Kidney (tissue), 14 donors: ENCODE measurements around the gene ALG6. TPM values are rescaled to one million over a fixed set of nuclear protein-coding genes. Genes with fewer than 3 reads are reported as not detected.
A peak's percentile ranks its signal among the peaks of the same experiment; 100 is the strongest.

Experiments used
- DNase-seq, 5 donors: peaks; one replicate each; pipeline ENCODE4 v3.0.0-alpha.2; 2013 to 2020
- FAIRE-seq: peaks from 2 replicates; lab custom pipeline; 2012; peaks lifted over from hg19 to GRCh38; lab: Jason Lieb, UNC
- H3K27ac ChIP-seq, 2 donors: one replicate each; pipeline ENCODE4 v1.7.0; 2013; ENCODE audit warnings: low read depth in 2 of 2, low read length in 2 of 2, inconsistent platforms in 1 of 2
- H3K27me3 ChIP-seq: one replicate; pipeline ENCODE4 v1.7.1; 2013; ENCODE audit warnings: low read length, inconsistent platforms; ENCODE audit not compliant: control insufficient read depth, insufficient read depth
- H3K36me3 ChIP-seq, 3 donors: one replicate each; pipeline versions ENCODE4 v1.7.0 to v1.7.1; 2013; ENCODE audit warnings: low read length in 3 of 3, control low read depth in 1 of 3, inconsistent platforms in 1 of 3; ENCODE audit not compliant: insufficient read depth in 3 of 3, control insufficient read depth in 2 of 3
- H3K4me1 ChIP-seq, 3 donors: one replicate each; pipeline versions ENCODE4 v1.7.0 to v1.7.1; 2013; ENCODE audit warnings: low read length in 3 of 3, inconsistent platforms in 1 of 3, low read depth in 1 of 3; ENCODE audit not compliant: control insufficient read depth in 2 of 3, insufficient read depth in 2 of 3
- H3K4me3 ChIP-seq, 3 donors: one replicate each; pipeline versions ENCODE4 v1.7.0 to v1.8.1; 2013; ENCODE audit warnings: low read length in 3 of 3, control low read depth in 1 of 3, inconsistent platforms in 1 of 3
- H3K9ac ChIP-seq, 3 donors: one replicate each; pipeline versions ENCODE4 v1.7.0 to v1.7.1; 2013; ENCODE audit warnings: low read length in 3 of 3, control low read depth in 1 of 3, inconsistent platforms in 1 of 3
- H3K9me3 ChIP-seq, 3 donors: one replicate each; pipeline versions ENCODE4 v1.7.0 to v1.7.1; 2013; ENCODE audit warnings: low read length in 3 of 3, control low read depth in 1 of 3, inconsistent platforms in 1 of 3; ENCODE audit not compliant: control insufficient read depth in 2 of 3, insufficient read depth in 1 of 3
- CTCF ChIP-seq: IDR thresholded peaks from 3 replicates; pipeline ENCODE4 v1.5.1; 2012; ENCODE audit warnings: mild to moderate bottlenecking, moderate library complexity, borderline replicate concordance; ENCODE audit not compliant: insufficient read depth; ENCODE audit errors: extremely low read depth
- intact Hi-C: fragments of 100-400 bp; cut with DNase I; formaldehyde crosslinking; loops from one replicate; pipeline ENCODE4 v1.11.1; 2022
- polyA plus RNA-seq: library from polyadenylated mRNA; stranded (reverse); fragments of 350-450 nt; fragmentation: Illumina TruSeq; extraction: RNeasy Lipid Tissue Mini Kit (QIAGEN cat#74804); gene quantifications from one replicate; pipeline ENCODE4 v1.2.3, GENCODE V29; 2014; ENCODE audit warnings: low read depth, low replicate concordance; ENCODE audit not compliant: insufficient read depth
- total RNA-seq: library from RNA; stranded (reverse); fragmentation: NEBNext Ultra II Directional; extraction: Animal tissue kit (Norgen Biotek cat#: 25700); gene quantifications from one replicate; pipeline ENCODE4 v1.2.1, GENCODE V29; 2021
- donor health status: control.
- donor health status: control.
- donor health status: control.
- donor health status: control.
- donor health status: control.
- donor health status: DM: yes; HTN: yes; CAD: no.
- donor health status: Normal renal cell carcinoma (clear cell type).

ALG6 gene
- total and polyA plus RNA-seq, 2 donors from 2014 or later = 10.2 to 11.2 TPM

GRCh38 chr1:63319046-63320021 is 48.1 kb upstream of the ALG6 start:
- Histone ChIP-seq H3K27ac (no peak overlapping the region), H3K4me1 (peaks cover 0 to 4% (median 0%) of the 10 kb centered on the region in 3 donors), H3K4me3 (no peak overlapping the region), H3K27me3 (peaks cover 65% of the 10 kb centered on the region), H3K9me3 (no peaks in the 10 kb centered on the region), H3K9ac (no peak overlapping the region), H3K36me3 (no peaks in the 10 kb centered on the region)
- no peak for TF ChIP-seq CTCF
- peak in 4 of 5 donors; percentile 14 to 61 (median 39) for DNase-seq
- intact Hi-C loops = no loop called here
- FAIRE-seq = no peak

- H3K27me3 ChIP-seq = peaks cover 66% of the 10 kb centered on the region
- H3K36me3 ChIP-seq = no peaks in the 10 kb centered on the region
- no peaks in the 10 kb centered on the region for H3K9me3 ChIP-seq
- DNase-seq = peak in 4 of 5 donors; percentile 31 to 56 (median 34)
- H3K9ac ChIP-seq = no peak overlapping the region
- intact Hi-C loops = no loop called here
- TF ChIP-seq CTCF = no peak
- no peak for FAIRE-seq
- peaks cover 0 to 4% (median 0%) of the 10 kb centered on the region in 3 donors for H3K4me1 ChIP-seq
- H3K27ac ChIP-seq = no peak overlapping the region
- no peak overlapping the region for H3K4me3 ChIP-seq
Measured at GRCh38 chr1:63320022-63320721, 47.3 kb upstream of the ALG6 start.

- H3K9me3 ChIP-seq = no peaks in the 10 kb centered on the region
- DNase-seq (peak in 4 of 5 donors; percentile 13 to 48 (median 36)), FAIRE-seq (no peak)
- H3K36me3 ChIP-seq = no peaks in the 10 kb centered on the region
- no peak overlapping the region for H3K9ac ChIP-seq
- TF ChIP-seq CTCF = no peak
- peaks cover 0 to 4% (median 0%) of the 10 kb centered on the region in 3 donors for H3K4me1 ChIP-seq
- H3K27ac ChIP-seq = no peak overlapping the region
- peaks cover 69% of the 10 kb centered on the region for H3K27me3 ChIP-seq
- H3K4me3 ChIP-seq = no peak overlapping the region
- intact Hi-C loops = no loop called here
Measured at GRCh38 chr1:63321066-63321784, 46.2 kb upstream of the ALG6 start.
